SK-N-MC (cell line): ENCODE measurements around the gene MON1B.

Experiments
- EZH2 ChIP-seq: fragments of 200-600 bp; sonication (generic); IDR thresholded peaks from one replicate; pipeline ENCODE4 v1.6.1; 2017; ENCODE audit warnings: antibody characterized with exemption
- FOXP2 ChIP-seq: optimal IDR thresholded peaks from 2 replicates; pipeline ENCODE3; 2011; ENCODE audit warnings: mild to moderate bottlenecking, moderate library complexity; ENCODE audit not compliant: insufficient read depth; ENCODE audit errors: extremely low read length, control extremely low read depth
- POLR2AphosphoS5 ChIP-seq: IDR thresholded peaks from 2 replicates; pipeline ENCODE4 v1.6.1; 2012; ENCODE audit warnings: mild to moderate bottlenecking, low read depth, low read length, borderline replicate concordance

DNA sequence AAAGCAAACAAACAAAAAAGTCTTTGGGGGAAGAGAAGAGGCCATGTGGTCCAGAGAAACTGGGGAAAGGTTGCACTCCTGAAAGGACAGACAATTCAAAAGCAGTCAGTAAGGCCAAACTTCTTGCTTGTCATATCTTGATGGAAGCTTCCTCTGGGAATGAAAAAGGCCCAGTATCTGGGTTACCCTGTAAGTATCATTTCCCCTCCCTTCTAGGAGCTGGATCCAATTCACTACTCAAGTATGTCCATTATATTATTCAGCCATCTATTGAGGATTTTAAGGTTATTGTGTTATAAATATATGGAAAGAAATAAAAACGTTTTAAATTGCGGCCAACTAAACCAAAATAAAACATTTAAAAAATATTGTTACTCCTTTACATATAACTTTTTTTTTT is 26.0 kb upstream of the MON1B start:
- no peak for TF ChIP-seq EZH2
- no peak for TF ChIP-seq POLR2AphosphoS5
- no peak for TF ChIP-seq FOXP2
